CD4-positive, alpha-beta T cell treated with Interleukin-15 for 4 hours (primary cell): Measurements from ENCODE around the gene SURF2.
"Not testable (repeated sequence)": the region's sequence is repeated elsewhere in the genome, so short reads cannot be mapped to it uniquely, and the experiment has no call there.

Source experiments
- DNase-seq: peaks from one replicate; pipeline ENCODE4 v3.0.0-alpha.2; 2020; ENCODE audit warnings: low spot score

The SURF2 gene

GRCh38 chr9:133377280-133377679 lies 20.9 kb downstream of the SURF2 start:
- not testable (repeated sequence) for DNase-seq

- no peak for DNase-seq
These were observed 21.4 kb downstream of the SURF2 start for GRCh38 chr9:133377721-133378216.

DNA sequence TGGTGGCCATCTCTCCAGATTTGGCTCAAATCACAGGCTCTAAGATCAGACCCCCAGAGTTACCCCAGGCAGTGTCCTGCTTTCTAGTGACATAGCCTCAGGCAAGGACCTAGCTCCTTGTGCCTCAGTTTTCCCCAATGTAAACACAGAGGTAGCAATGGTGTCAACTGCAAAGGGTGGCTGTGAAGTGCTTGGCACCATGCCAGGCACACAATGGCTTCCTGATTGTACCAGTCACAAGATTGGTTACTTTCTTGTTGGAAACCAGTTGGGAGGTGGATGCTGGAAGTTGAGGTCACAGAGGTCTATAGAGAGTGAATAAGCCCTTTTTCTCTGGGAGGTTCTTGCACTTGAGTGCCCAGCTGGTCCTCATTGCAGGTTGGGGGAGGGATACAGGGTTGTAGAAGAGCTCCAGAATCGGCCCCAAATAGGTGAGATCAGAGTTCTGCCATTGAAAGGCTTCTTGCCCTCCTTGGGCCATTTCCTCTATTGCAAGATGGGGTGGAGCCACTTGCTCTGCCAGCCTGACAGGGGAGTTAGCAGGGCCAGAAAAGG lies 22.1 kb downstream of the SURF2 start:
- DNase-seq: no peak

GRCh38 chr9:133379153-133380086 lies 23.1 kb downstream of the SURF2 start:
- no peak for DNase-seq

GRCh38 chr9:133380734-133381133 lies 24.4 kb downstream of the SURF2 start:
- DNase-seq: no peak

- DNase-seq: no peak
These were observed 26.3 kb downstream of the SURF2 start for GRCh38 chr9:133382507-133383141.

DNA sequence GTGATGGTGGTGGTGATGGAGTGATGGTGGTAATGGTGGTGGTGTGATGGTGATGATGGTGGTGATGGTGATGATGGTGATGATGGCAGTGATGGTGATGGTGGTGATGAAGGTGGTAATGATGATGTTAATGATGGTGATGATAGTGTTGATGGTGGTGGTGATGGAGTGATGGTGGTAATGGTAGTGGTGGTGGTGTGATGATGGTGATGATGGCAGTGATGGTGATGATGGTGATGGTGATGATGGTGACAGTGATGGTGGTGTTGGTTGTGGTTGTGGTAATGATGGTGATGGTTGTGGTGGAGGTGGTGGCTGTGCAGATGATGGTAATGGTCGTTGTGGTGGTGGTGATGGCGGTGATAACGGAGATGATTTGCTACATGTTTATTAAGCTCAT lies 27.1 kb downstream of the SURF2 start:
- no peak for DNase-seq

GRCh38 chr9:133384736-133385321 lies 28.5 kb downstream of the SURF2 start:
- DNase-seq: no peak

- no peak for DNase-seq
These were observed 29.1 kb downstream of the SURF2 start for GRCh38 chr9:133385452-133385851.

DNA sequence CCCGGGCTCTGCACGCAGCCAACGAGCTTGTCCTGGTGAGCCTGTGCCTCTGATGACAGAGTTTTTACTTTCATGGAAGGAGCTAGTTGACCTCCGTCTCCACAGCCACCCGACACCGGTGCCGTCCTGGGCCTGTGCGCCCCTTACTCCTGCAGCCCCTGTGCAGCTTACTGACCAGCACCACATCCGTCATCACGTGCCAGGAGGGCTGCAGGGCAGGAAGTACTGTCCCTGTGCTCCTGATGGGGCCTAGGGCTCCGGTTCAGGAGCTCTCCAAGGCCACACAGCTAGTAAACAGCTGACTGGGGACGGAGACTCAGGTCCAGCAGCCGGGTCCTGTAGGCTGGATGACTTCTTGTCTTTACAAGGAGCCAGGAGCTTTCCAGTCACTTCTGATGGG lies 30.0 kb downstream of the SURF2 start:
- no peak for DNase-seq

DNA sequence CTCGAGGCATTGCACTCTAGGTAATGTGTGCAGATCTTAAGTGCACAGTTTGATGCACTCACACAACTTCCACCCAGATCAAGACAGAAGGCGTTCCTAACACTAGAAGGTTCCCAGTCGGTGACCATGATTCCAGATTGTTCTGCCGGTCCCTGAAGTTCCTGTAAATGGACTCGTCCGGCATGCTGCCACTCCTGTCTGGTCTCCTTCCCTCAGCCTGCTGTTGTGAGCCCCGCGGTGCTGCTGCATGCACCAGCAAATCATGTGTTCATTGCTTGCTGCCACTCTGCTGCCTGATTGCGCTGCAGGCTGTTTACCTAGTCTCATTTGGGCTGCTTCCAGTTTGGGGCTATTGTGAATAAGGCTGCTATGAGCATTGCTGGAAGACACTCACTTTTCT lies 31.3 kb downstream of the SURF2 start:
- no peak for DNase-seq

DNA sequence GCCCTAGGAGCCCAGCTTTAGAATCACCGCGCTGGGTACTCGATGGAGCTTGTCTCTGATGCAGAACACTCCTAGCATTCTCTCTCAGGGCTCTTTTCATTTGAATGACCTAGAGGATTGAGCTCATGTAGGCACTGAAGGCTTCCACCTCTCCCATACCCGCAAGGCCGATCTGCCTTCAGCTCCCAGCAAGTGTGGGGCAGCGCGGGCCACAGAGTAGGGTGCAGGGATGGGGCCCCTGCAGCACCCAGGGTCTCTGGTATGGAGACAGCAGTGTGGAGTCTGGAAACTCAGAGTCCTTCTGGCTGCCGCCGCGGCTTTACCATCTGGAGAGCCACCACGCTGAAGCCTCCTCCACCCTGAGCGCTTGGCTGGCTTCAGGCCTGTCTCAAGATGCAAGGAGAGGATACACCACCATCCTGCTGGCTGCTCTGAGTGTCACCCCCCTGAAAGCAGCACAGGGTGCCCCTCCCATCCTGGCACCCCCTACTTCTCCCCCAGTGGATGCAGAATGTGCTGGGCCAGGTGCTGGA lies 32.7 kb downstream of the SURF2 start:
- no peak for DNase-seq

DNA sequence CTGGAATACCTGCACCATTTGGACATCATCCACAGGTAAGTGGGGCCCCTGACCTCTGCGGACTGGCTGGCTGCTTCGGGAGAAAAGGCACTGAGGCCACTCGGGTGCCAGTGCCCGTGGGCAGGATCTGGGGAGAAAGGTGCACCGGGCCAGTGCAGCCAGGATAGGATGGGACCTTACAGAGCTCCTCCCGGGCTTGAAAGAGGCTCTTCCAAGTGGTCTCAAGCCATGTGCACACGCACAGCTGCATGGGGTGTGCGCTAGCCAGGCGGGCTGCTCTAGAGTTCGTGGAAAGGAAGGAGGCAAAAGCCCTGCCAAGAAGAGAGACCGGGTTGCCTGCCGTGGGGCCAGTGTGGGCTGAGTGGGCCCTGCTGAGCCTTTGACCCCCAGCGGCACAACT lies 33.2 kb downstream of the SURF2 start:
- DNase-seq: no peak

DNA sequence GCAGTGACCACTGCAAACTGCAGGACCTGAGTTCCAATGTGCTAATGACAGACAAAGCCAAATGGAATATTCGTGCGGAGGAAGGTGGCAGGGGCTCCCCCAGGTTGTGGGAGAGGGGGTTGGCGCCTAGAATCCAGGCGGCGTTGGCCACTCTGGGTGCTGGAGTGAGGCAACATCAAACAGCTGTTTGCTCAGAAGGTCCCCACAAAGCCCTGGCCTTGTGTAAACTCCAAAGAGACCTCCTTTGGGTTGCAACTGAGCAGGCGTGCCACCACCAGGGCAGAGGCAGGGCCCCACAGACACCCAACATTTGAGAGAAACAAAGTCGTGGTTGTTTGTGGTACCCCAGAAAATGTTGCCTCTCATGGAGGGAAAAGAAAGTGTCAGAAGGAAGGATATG lies 34.4 kb downstream of the SURF2 start:
- no peak for DNase-seq

GRCh38 chr9:133391449-133391848 lies 35.1 kb downstream of the SURF2 start:
- not testable (repeated sequence) for DNase-seq

DNA sequence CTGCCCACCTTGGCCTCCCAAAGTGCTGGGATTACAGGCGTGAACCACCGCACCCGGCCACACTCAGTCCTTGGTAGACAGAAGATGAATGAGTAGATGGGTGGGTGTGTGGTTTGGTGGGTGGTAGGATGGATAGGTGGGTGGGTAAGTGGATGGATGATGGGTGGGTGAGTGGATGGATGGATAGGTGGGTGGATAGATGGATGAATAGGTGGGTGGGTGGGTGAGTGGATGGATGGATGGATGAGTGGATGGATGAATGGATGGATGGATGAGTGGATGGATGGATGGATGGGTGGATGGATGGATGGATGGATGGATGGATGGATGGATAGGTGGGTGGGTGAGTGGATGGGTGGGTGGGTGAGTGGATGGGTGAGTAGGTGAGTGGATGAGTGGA lies 36.0 kb downstream of the SURF2 start:
- DNase-seq: not testable (repeated sequence)

DNA sequence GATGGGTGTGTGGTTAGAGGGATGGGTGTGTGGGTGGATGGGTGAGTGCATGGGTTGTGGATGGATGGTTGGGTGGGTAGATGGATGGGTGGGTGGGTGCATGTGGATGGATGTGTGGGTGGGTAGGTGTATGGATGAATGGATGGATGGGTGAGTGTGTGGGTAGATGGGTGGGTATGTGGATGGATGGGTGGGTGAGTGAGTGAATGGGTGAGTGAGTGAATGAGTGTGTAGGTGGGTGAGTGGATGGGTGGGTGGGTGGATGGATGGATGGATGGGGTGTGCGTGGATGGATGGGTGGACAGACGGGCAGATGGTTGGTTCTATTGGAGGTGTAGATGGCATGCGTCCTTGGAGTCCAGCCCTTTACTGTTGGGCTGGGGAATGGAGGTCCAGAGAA lies 37.0 kb downstream of the SURF2 start:
- no peak for DNase-seq

- DNase-seq: no peak
These were observed 38.4 kb downstream of the SURF2 start for GRCh38 chr9:133394687-133395271.

DNA sequence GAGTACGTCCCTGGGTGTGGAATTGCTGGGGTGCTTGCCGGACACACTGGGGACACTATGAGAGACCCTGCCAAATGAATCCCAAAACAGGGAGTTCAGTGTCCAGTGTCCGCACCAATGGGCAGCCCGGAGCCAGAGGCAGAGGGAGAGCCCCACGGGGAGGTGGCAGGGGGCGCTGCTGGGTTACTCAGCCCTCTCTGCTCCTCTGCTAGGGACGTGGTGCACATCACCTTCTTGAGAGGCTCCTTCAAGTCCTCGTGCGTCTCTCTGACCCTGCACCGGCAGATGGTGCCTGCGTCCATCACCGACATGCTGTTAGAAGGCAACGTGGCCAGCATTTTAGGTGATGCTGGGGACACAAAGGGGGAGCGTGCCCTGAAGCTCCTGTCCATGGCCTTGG lies 40.6 kb downstream of the SURF2 start:
- DNase-seq: no peak

DNA sequence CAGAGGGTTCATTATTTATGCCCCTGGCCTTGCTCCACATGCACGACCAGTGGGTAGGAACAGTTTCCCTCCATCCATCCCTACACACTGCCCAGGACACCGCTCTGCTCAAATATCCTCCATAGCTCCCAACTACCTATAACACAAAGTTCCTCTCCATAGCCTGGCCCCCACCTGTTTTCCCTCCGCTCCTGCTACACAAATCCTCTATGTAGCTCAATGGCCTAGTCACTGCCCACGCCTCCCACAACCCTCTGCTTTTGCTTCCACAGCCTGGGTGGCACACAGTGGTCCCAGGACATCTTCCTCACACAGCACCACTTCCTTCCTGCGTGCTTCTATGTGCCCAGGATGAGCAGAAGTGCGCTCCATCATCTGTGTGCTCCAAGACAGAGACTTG lies 41.0 kb downstream of the SURF2 start:
- no peak for DNase-seq

DNA sequence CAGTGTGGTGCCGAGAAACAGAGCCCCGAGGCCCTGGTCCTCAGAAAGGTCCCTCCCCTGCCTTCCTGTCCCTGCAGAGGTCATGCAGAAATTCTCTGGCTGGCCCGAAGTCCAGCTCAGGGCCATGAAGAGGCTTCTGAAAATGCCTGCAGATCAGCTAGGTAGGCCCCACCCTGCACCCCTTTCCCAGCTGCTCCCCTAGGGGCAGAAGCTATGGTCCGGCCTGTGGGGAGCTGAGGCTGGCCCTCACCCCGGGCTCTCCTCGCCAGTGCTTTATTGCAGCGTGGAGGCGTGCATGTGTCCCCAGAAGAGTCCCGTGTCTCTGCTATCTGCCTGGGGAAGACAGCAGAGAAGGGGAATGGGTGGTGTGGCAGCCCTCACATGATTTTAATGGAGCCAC lies 41.5 kb downstream of the SURF2 start:
- DNase-seq: no peak

DNA sequence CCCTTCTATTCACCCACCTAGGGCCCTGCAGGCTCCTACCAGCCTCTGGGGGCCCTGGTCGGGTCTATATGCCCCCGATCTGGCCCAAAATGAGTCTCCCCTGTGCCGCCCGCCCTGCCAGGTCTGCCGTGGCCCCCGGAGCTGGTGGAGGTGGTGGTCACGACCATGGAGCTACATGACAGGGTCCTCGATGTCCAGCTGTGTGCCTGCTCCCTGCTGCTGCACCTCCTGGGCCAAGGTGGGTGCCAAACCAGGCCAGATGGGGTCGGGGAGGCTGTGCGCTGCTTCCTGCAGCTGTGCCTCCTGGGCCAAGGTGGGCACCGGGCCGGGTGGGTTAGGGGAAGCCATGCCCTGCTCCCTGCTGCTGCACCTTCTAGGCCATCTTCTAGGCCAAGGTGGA lies 43.9 kb downstream of the SURF2 start:
- no peak for DNase-seq
